ENCODE results near the gene VWF. TPM values are rescaled to one million over a fixed set of nuclear protein-coding genes. Genes with fewer than 3 reads are reported as not detected.
"Not testable (repeated sequence)": the region's sequence is repeated elsewhere in the genome, so short reads cannot be mapped to it uniquely, and the experiment has no call there.

Gene VWF
- polyA plus RNA-seq, 1 donor (not counting 4 experiments of a cell fraction or from before 2014, with no cell fraction given): 0.01 TPM

GRCh38 chr12:6104027-6104426, 20.4 kb downstream of the VWF start:
- no peak for DNase-seq (ENCODE audit: low read depth, low spot score)
- Histone ChIP-seq H3K9me3 (ENCODE audit: control insufficient read depth, low read depth, low read length) (no peaks in the 10 kb centered on the region), H3K27me3 (ENCODE audit: control insufficient read depth, extremely low read depth, insufficient read depth, low read length) (no peaks in the 10 kb centered on the region), H4K20me1 (ENCODE audit: control insufficient read depth, extremely low read depth, insufficient read depth, low read length) (no peaks in the 10 kb centered on the region), H3K4me1 (ENCODE audit: control insufficient read depth, extremely low read depth, insufficient read depth, low read length) (no peaks in the 10 kb centered on the region), H3K4me3 (ENCODE audit: control insufficient read depth in 2 of 3, extremely low read depth in 1 of 3, insufficient read depth in 2 of 3, low read depth in 1 of 3, low read length in 3 of 3) (no peak overlapping the region), H3K36me3 (ENCODE audit: control insufficient read depth in 2 of 2, extremely low read depth in 1 of 2, insufficient read depth in 2 of 2, low read length in 2 of 2) (no peaks in the 10 kb centered on the region), H3K4me2 (ENCODE audit: control insufficient read depth, extremely low read depth, insufficient read depth, low read depth, low read length) (no peak overlapping the region), H3K27ac (ENCODE audit: control insufficient read depth, insufficient read depth, low read length) (no peak overlapping the region), H3K9ac (ENCODE audit: control insufficient read depth, extremely low read depth, insufficient read depth, low read length) (no peak overlapping the region), H2AFZ (ENCODE audit: control insufficient read depth, low read length) (no peak overlapping the region), H3K9me1 (ENCODE audit: control insufficient read depth, extremely low read depth, insufficient read depth, low read length) (no peaks in the 10 kb centered on the region), H3K79me2 (ENCODE audit: control insufficient read depth, insufficient read depth, low read length) (no peaks in the 10 kb centered on the region)
- TF ChIP-seq EZH2 (IDR thresholded peaks at IDR 0.05; ENCODE audit: low read length): no peak
- TF ChIP-seq CTCF (optimal IDR thresholded peaks at IDR 0.05 in 1 of 3, IDR thresholded peaks at IDR 0.05 in 1 of 3, conservative IDR thresholded peaks at IDR 0.05 in 1 of 3; ENCODE audit: extremely low read depth in 1 of 3, insufficient read depth in 2 of 3, low read length in 3 of 3): no peak
- FAIRE-seq: no peak
- dilution Hi-C loops (cut with MboI; ENCODE audit: extremely low pct_ligation_motif_present, low sequenced_read_pairs): no loop called here

- H4K20me1 ChIP-seq (ENCODE audit: control insufficient read depth, extremely low read depth, insufficient read depth, low read length); H3K9me3 ChIP-seq (ENCODE audit: control insufficient read depth, low read depth, low read length); H3K4me1 ChIP-seq (ENCODE audit: control insufficient read depth, extremely low read depth, insufficient read depth, low read length); H3K27me3 ChIP-seq (ENCODE audit: control insufficient read depth, extremely low read depth, insufficient read depth, low read length); H3K4me2 ChIP-seq (ENCODE audit: control insufficient read depth, extremely low read depth, insufficient read depth, low read depth, low read length); H3K36me3 ChIP-seq (ENCODE audit: control insufficient read depth in 2 of 2, extremely low read depth in 1 of 2, insufficient read depth in 2 of 2, low read length in 2 of 2); H3K4me3 ChIP-seq (ENCODE audit: control insufficient read depth in 2 of 3, extremely low read depth in 1 of 3, insufficient read depth in 2 of 3, low read depth in 1 of 3, low read length in 3 of 3); H2AFZ ChIP-seq (ENCODE audit: control insufficient read depth, low read length); H3K27ac ChIP-seq (ENCODE audit: control insufficient read depth, insufficient read depth, low read length); H3K9me1 ChIP-seq (ENCODE audit: control insufficient read depth, extremely low read depth, insufficient read depth, low read length); H3K9ac ChIP-seq (ENCODE audit: control insufficient read depth, extremely low read depth, insufficient read depth, low read length); DNase-seq (ENCODE audit: low read depth, low spot score); dilution Hi-C loops (cut with MboI; ENCODE audit: extremely low pct_ligation_motif_present, low sequenced_read_pairs); FAIRE-seq; H3K79me2 ChIP-seq (ENCODE audit: control insufficient read depth, insufficient read depth, low read length): not testable (repeated sequence)
These were observed 22.4 kb downstream of the VWF start for GRCh38 chr12:6102021-6102420.

DNA sequence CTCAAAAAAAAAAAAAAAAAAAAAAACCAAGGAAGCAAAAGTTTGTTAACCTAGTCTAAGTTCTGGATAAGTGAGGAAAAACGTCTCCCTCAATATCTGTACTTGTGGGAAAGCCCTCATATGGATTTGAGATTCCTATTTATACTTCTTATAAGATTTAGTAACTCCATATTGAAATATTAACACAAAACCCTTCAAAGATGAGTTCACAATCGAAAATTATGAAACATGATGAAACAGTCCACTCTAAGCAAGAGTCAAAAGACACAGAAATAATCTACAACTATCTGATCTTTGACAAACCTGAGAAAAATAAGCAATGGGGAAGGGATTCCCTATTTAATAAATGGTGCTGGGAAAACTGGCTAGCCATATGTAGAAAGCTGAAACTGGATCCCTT, 25.2 kb downstream of the VWF start:
- H3K36me3 ChIP-seq (ENCODE audit: control insufficient read depth in 2 of 2, extremely low read depth in 1 of 2, insufficient read depth in 2 of 2, low read length in 2 of 2): no peaks in the 10 kb centered on the region
- peaks cover 13% of the 10 kb centered on the region for H3K4me1 ChIP-seq (ENCODE audit: control insufficient read depth, extremely low read depth, insufficient read depth, low read length)
- no peaks in the 10 kb centered on the region for H3K9me1 ChIP-seq (ENCODE audit: control insufficient read depth, extremely low read depth, insufficient read depth, low read length)
- H3K9ac ChIP-seq (ENCODE audit: control insufficient read depth, extremely low read depth, insufficient read depth, low read length): no peak overlapping the region
- no peak overlapping the region for H2AFZ ChIP-seq (ENCODE audit: control insufficient read depth, low read length)
- TF ChIP-seq CTCF (optimal IDR thresholded peaks at IDR 0.05 in 1 of 3, IDR thresholded peaks at IDR 0.05 in 1 of 3, conservative IDR thresholded peaks at IDR 0.05 in 1 of 3; ENCODE audit: extremely low read depth in 1 of 3, insufficient read depth in 2 of 3, low read length in 3 of 3): no peak
- no peak for TF ChIP-seq EZH2 (IDR thresholded peaks at IDR 0.05; ENCODE audit: low read length)
- FAIRE-seq (no peak), DNase-seq (ENCODE audit: low read depth, low spot score) (no peak)
- no peak overlapping the region for H3K4me3 ChIP-seq (ENCODE audit: control insufficient read depth in 2 of 3, extremely low read depth in 1 of 3, insufficient read depth in 2 of 3, low read depth in 1 of 3, low read length in 3 of 3)
- dilution Hi-C loops (cut with MboI; ENCODE audit: extremely low pct_ligation_motif_present, low sequenced_read_pairs): no loop called here
- no peaks in the 10 kb centered on the region for H3K9me3 ChIP-seq (ENCODE audit: control insufficient read depth, low read depth, low read length)
- no peaks in the 10 kb centered on the region for H4K20me1 ChIP-seq (ENCODE audit: control insufficient read depth, extremely low read depth, insufficient read depth, low read length)
- no peak overlapping the region for H3K27ac ChIP-seq (ENCODE audit: control insufficient read depth, insufficient read depth, low read length)
- no peaks in the 10 kb centered on the region for H3K27me3 ChIP-seq (ENCODE audit: control insufficient read depth, extremely low read depth, insufficient read depth, low read length)
- no peak overlapping the region for H3K4me2 ChIP-seq (ENCODE audit: control insufficient read depth, extremely low read depth, insufficient read depth, low read depth, low read length)
- no peaks in the 10 kb centered on the region for H3K79me2 ChIP-seq (ENCODE audit: control insufficient read depth, insufficient read depth, low read length)
